Retinal pigment epithelial cell (primary cell): ENCODE results near the gene BRI3.
A peak's percentile ranks its signal among the peaks of the same experiment; 100 is the strongest.

ENCODE experiments used
- DNase-seq: peaks from one replicate; pipeline ENCODE4 v3.0.0-alpha.2; 2010; ENCODE audit warnings: low read depth
- H3K4me3 ChIP-seq: 2 replicates; pipeline ENCODE4 v1.5.1; 2011; ENCODE audit warnings: mild to moderate bottlenecking, low read length, control low read depth, moderate library complexity
- TF ChIP-seq, protein P1 (sequence below): conservative IDR thresholded peaks from 2 replicates; pipeline ENCODE4 v1.5.1; 2011; ENCODE audit warnings: low read depth, low read length, control low read depth, inconsistent platforms

The BRI3 gene

DNA sequence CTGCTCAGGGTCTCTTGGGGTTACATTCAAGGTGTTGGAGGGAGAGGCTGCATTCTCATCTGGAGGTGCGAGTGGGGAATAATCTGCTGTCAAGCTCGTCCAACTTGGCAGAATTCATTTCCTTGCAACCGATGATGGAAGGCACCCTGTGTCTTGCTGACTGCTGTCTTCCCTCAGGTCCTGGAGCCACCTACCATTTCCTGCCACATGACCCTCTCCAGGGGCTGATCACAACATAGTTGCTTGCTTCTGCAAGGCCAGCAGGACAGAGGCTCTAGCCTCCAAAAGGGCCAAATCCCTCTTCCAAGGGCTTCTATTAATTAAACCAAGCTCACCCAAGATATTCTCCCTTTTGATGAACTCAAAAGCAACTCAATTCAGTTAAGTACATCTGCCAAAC lies 14.2 kb upstream of the BRI3 start:
- TF ChIP-seq, protein P1, sequence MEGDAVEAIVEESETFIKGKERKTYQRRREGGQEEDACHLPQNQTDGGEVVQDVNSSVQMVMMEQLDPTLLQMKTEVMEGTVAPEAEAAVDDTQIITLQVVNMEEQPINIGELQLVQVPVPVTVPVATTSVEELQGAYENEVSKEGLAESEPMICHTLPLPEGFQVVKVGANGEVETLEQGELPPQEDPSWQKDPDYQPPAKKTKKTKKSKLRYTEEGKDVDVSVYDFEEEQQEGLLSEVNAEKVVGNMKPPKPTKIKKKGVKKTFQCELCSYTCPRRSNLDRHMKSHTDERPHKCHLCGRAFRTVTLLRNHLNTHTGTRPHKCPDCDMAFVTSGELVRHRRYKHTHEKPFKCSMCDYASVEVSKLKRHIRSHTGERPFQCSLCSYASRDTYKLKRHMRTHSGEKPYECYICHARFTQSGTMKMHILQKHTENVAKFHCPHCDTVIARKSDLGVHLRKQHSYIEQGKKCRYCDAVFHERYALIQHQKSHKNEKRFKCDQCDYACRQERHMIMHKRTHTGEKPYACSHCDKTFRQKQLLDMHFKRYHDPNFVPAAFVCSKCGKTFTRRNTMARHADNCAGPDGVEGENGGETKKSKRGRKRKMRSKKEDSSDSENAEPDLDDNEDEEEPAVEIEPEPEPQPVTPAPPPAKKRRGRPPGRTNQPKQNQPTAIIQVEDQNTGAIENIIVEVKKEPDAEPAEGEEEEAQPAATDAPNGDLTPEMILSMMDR, result no peak
- H3K4me3 ChIP-seq, result no peak overlapping the region
- DNase-seq, result no peak

- DNase-seq, result peak; percentile 84
- no peak overlapping the region for H3K4me3 ChIP-seq
- TF ChIP-seq, protein P1, result no peak
Observed at GRCh38 chr7:98276241-98276761, 5.2 kb upstream of the BRI3 start.

- TF ChIP-seq, protein P1, result no peak
- no peak for DNase-seq
Observed at GRCh38 chr7:98278408-98278807, 3.1 kb upstream of the BRI3 start.

GRCh38 chr7:98278936-98279335 lies 2.5 kb upstream of the BRI3 start:
- DNase-seq, result no peak
- TF ChIP-seq, protein P1, result no peak
- no peak overlapping the region for H3K4me3 ChIP-seq

More at GRCh38 chr7:98278408-98278807, 3.1 kb upstream of the BRI3 start:
- H3K4me3 ChIP-seq, result no peak overlapping the region

- H3K4me3 ChIP-seq, result no peak overlapping the region
Observed at GRCh38 chr7:98280296-98280695, 1.2 kb upstream of the BRI3 start.

GRCh38 chr7:98281757-98282606 lies 496 bp downstream of the BRI3 start:
- DNase-seq, result no peak
- TF ChIP-seq, protein P1, result no peak
- peak overlapping the region; percentile 91 for H3K4me3 ChIP-seq

More at GRCh38 chr7:98280296-98280695, 1.2 kb upstream of the BRI3 start:
- no peak for DNase-seq
- TF ChIP-seq, protein P1, result no peak

GRCh38 chr7:98282703-98283102 lies 1.2 kb downstream of the BRI3 start:
- TF ChIP-seq, protein P1, result no peak
- H3K4me3 ChIP-seq, result peak overlapping the region; percentile 91

More at GRCh38 chr7:98282703-98283102, 1.2 kb downstream of the BRI3 start:
- DNase-seq, result no peak
